GM19395 (cell line): ENCODE data around the gene RCCD1.
"Not testable (repeated sequence)": the region's sequence is repeated elsewhere in the genome, so short reads cannot be mapped to it uniquely, and the experiment has no call there.

Experiments
- ATAC-seq: cut with Tn5 transposase; IDR thresholded peaks from one replicate; pipeline ENCODE4 v1.9.1; 2021; ENCODE audit warnings: mild to moderate bottlenecking, moderate library complexity; ENCODE audit not compliant: unreplicated experiment

RCCD1 gene

DNA sequence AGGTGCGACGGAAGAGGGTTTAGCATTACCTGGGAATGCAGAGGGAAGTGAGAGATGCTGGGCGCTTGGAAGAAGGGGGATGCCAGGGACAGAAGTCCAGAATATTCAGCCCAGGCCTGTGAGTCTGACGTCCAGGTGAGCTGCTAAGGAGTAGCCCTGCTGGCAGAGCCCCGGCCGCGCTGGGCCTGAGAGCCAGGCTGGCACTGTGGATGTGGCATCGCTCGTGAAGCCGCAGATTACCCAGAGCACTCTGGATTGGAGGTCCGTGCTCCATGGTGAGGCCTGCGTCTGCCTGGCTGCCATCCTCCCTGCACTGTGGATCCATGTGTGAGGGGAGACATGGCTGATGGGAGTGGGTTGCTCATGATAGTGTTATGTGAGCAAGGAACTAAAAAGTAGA, 37.1 kb upstream of the RCCD1 start:
- ATAC-seq = no peak

DNA sequence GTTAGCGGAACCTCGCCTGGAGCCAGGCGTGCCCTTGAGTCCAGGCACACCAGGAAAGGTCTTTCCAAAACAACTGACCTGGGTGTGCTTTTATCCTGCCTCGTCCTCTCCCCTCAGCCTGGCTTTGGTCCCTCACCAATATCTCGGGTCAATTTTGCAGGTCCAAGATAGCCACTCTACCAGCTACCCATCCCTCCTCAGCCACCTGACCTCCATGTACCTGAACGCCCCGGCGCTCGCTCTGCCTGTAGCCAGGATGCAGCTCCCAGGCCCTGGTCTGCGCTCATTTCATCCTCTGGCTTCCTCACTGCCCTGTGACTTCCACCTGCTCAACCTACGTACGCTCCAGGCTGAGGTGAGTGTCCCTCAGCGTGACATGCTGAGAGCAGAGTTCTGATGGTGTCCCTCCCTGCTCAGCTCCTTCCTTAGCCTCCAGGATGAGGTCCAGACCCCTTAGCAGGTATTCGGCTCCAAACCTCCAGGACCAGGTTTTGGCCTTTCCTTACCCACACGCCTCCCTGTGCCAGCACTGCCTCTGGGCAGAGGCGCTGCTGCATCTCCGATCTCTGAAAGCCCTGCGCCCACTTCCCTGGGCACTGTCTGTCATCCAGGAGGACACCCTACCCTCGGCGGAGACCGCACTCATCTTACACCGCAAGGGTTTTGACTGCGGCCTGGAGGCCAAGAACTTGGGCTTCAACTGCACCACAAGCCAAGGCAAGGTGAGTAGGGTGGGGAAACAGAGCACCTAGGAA, 36.5 kb upstream of the RCCD1 start:
- ATAC-seq = no peak

DNA sequence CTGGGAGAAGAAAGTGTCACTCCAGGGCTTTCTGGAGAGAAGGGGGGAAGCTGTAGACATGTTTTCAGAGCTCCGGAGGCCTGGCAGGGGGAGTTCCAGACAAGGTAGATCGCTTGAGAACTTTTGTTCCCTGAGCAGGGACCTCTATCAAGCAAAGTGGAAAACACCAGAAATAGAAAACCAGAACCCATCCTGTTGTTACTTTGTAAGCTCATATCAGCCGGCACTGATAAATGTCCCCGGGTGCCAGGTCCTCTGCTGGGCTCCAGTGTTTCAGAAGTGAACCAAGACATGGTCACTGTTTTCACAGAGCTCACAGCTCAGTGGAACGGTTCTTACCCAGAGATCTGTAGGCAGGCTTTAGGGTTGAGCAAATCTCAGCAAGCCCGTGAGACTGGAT, 35.8 kb upstream of the RCCD1 start:
- ATAC-seq = no peak

DNA sequence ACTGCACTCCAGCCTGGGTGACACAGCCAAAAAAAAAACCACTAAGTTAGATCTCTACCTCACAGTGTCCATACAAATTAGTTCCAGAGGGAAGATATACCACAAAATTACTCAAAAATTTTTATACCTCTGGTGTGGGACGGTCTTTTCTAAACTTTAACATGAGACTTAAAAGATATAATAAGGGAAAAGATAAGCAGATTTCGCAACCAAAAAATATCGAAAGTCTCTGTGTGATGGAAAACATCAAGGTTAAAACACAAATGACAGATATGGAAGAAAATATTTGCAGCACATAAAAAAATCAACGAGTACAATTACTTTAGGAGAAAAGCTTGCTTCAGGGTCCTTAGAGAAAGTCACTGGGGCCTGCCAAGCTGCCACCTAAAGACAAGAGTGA, 32.8 kb upstream of the RCCD1 start:
- no peak for ATAC-seq

DNA sequence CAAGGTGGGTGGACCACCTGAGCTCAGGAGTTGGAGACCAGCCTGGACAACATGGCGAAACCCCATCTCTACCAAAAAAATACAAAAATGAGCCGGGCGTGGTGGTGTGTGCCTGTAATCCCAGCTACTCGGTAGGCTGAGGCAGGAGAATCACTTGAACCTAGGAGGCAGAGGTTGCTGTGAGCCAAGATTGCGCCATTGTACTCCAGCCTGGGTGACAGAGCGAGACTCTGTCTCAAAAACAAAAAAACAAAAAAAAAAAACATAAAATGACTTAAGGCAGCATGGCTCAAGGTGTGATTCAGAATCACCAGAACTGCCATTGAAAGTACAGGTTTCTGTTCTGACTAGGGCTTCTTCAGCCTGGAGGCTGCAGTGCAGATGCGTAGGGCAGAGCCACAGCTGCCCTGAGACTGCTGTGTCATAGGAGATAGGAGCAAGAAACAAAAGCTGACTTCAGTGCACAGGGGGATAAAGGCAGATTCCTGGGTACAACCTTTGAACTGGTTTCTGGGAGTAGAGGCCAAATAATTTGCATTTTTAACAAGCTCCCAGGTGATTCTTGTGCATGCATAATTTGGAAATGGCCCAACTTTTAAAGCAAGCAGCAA, 31.9 kb upstream of the RCCD1 start:
- ATAC-seq = peak; percentile 83

DNA sequence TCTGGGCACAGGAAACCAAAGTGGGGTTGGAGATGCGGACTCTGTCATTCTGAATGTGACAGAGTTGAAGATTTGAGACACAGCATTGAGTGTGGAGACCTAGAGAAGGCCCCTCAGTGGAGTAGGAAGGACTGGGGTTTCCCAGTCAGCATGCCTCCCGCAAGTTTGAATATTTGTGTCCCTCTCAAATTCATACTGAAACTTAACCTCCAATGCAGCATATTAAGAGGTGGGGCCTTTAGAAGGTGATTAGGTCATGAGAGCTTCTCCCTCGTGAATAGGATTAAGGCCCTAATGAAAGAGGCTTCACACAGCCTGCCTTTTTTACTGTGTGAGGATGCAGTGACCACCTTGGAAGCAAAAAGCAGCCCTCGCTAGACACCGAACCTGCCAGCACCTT, 30.3 kb upstream of the RCCD1 start:
- peak; percentile 73 for ATAC-seq

DNA sequence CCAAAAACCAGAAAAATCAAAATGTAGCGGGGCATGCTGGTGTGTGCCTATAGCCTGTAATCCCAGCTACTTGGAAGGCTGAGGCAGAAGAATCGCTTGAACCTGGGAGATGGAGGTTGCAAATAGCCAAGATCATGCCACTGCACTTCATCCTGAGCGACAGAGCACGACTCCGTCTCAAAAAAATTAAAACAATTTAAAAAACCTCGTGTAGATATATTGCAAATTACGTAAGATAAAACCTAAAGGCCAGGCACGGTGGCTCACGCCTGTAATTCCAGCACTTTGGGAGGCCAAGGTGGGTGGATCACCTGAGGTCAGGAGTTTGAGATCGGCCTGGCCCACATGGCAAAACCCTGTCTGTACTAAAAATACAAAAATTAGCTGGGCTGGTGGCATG, 27.9 kb upstream of the RCCD1 start:
- not testable (repeated sequence) for ATAC-seq

DNA sequence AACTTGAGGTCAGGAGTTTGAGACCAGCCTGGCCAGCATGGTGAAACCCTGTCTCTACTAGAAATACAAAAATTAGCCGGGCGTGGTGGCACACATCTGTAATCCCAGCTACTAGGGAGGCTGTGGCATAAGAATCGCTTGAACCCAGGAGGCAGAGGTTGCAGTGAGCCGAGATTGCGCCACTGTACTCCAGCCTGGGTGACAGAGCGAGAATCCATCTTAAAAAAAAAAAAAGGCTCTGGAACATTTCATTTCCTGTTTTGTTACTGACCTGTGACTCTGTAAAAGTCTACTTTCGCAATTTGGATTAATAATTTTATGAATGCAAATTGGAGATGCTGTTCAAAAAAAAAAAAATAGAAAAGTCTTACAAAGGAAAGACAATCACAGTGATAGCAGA, 26.6 kb upstream of the RCCD1 start:
- not testable (repeated sequence) for ATAC-seq

DNA sequence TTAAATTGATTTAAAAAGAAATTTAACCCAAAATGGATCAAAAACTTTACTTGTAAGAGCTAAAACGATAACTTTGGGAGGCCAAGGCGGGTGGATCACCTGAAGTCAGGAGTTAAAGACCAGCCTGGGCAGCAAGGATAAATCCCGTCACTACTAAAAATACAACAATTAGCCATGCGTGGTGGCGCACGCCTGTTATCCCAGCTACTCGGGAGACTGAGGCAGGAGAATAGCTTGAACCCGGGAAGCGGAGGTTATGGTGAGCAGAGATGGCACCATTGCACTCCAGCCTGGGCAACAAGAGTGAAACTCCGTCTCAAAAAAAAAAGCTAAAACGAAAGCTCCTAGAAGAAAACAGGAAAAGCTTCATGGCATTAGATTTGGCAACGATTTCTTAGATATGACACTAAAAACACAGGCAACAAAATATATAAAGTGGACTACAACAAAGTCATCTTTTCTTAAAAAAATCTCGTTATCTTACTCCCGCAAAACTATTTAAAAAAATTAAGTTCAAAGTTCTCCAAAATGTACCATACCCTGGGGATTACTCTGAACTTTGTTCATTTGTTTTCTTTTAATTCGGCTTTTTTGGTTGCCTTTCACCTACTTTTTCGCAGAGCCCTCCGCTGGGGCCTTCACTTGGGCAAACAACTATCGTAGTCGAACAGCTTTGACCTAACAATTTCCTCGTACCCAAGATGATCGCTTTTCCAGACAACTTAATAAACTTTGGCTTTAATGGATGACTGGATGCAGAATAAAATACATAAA, 25.3 kb upstream of the RCCD1 start:
- ATAC-seq = no peak

DNA sequence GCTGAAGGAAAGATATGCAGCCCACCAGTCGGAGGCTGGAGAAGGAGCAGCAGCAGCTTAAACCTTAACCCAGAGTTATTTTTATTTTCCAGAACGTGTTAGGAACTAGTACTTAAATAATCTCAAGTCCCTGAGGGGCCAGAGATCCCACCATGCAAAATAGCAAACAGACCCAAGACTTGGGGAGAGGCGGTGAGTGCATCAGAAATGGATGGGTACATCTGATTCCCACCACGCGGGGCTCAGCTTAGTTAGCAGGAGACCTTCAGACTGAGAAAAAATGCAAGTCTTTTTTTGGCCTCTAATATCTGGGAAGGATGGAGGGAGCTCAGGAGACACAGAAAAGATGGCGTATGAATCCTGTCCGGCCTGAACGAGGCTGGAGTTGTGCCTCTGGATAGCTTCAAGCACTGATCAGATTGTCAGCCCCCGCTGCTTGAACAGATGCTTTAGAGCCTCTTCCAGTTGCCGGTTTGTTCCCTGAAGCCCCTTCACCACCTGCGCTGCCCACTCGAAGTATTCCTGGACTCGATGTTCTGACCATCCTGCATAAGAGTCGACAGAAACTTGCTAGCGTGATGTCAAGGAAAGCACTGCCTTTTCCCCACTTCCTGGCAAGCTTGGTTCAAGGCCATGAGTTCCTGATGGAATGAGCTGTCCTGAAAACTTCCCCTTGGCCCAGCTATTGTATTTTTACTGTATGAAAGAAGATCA, 23.7 kb upstream of the RCCD1 start:
- ATAC-seq = no peak

DNA sequence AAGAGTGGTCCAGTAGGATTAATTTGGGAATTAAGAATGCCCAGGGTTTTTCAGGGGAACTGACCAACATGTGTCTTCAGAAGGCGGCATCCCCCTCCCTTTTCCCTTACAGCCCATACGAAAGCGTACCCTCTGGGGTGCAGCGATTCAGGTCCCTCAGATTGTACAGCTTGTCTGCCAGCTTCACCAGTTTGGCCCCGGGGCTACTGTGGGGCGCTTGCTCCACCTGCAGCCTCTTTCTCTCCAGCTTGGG, 23.2 kb upstream of the RCCD1 start:
- ATAC-seq = no peak

DNA sequence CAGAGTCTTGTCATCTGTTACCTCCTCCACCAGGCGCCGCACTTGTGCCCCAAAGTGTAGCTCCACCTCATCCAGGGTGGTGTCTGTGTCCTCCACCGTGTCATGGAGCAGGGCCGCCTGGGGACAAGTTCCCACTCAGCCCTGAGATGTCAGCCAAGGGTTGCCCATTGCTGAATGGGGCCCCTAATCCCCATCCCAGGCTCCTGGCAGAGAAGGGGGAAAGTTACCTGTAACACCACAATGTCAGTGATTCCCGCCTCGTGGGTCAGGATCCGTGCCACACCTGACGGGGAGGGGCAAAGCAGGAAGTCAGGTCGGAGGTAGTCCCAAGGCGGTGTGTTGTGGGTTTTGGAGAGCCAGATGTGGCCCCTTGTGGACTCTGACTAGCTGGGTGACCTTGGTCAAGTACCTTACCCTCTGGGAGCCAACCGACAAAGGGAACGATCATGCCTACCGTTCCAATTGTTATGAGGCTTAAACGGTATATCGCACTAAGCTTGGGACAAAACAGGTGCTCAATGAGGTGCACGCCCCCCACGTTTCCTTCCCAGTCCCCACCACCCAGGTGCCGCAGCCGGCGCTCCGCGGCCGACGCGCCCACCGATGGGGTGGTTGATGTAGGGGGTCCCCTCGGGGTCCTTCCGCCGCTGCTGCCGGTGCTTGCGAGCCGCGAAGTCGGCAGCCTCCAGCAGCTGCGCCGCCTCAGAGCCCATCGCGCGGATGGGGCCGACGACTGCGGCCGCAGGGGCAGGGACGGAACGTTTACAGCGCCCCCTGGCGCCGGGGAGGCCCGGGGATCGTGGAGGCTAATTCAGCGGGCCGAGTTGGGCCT, 22.6 kb upstream of the RCCD1 start, which contains the start of gene HDDC3:
HDDC3 (minus strand) TSS at position 722 of the 832 bp plus-strand sequence; CDS start at position 713, 9 bp downstream.
- peak; percentile 56 for ATAC-seq

DNA sequence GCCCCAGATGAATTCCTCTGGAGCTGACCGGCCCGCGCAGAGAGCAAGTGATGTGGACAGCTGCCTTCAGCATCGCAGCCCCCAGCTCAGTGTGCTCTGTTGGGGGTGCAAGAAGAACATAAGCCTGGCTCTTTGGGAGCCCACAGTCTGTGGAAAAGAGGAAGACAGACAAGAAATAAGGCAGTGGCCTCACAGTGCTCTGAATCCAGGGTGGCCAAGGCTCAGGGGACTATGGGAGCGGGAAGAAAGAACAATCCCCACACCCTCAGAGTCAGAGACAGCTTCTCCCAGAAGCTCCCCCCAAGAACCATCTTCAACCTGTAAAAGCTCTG, 22.1 kb upstream of the RCCD1 start:
- no peak for ATAC-seq

DNA sequence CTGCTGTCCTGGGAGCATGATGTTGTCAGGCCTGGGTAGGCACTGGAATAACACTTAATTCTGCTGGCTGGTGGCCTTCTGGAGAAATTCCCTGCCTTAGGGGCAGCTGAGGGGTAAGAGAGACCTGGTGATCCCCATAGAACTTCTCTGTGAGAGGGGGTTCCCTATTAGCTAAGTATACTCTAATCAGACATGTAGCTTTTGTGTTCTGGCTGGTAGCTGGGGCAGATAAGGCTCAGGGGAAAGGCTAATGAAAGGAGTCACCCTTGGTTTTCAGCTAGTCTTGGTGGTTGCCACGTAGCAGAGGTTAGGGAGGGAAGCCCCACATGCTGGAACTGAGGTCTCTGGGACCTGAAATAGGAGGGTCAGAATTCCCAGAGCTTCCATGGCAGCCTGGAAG, 21.4 kb upstream of the RCCD1 start:
- no peak for ATAC-seq

DNA sequence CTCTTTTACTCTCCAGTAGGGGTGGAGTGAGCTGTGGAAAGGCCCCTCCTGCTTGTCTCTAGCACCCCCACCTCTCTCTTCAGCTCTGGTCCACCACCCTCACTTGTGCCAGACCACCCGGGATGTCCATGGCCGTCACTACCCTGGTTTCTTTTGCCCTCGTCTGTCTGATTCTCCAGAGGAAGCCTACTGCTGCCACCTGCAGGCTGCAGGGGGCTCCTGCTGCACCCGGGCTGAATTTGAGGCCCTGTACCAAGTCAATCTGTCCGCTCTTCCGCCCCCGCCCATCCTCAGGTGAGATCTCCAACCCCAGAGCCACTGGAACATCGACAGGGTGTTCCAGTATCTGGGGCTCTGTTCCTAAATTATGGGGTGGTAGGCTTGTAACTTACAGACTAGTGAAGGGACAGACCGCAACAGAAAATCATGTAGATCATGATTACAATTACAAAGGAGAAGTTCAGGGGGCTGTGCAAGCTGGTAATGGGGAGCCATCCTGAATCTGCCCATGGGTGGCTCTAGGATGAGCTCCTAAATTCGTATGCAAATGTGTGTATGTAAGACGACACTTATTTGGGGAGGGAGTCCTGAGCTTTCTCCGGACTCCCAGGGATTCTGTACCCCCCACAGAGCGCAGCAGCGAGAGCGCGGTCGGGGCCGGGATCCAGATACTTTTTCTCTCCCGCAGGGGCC, 20.3 kb upstream of the RCCD1 start:
- peak; percentile 39 for ATAC-seq

DNA sequence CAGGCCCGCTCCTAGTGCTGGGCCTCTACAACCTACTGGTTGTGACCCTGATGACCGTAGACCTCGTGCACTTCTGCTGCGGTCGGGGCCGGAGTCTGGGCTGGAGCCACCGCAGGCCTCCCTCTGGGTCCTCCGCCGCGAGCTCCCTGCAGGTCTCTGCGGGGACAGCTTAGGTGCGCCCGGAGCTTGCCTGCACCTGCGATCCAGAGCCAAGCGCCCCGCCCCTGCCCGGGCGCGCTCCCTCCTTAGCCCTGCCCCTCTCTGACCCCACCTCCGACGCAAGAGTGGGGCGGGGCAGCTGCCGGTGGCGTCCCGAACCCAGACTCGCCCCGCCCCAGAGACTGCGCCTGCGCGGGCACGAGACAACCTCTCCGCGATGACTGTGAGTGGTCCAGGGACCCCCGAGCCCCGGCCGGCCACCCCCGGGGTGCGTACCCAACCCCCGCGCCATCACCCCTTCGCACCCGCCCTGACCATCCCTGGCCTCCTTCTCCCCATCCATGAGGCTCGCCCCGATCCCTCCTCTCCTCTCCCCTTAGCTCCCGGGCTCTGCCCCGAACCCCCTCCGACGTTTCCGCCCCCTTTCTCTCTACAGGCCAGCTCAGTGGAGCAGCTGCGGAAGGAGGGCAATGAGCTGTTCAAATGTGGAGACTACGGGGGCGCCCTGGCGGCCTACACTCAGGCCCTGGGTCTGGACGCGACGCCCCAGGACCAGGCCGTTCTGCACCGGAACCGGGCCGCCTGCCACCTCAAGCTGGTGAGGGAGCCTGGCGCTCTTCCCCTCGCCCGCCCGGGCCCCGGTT, 19.5 kb upstream of the RCCD1 start, which contains the start of gene UNC45A:
UNC45A (plus strand) TSS at position 337 of the 803 bp plus-strand sequence; CDS start at position 377, 40 bp downstream.
- peak; percentile 65 for ATAC-seq

DNA sequence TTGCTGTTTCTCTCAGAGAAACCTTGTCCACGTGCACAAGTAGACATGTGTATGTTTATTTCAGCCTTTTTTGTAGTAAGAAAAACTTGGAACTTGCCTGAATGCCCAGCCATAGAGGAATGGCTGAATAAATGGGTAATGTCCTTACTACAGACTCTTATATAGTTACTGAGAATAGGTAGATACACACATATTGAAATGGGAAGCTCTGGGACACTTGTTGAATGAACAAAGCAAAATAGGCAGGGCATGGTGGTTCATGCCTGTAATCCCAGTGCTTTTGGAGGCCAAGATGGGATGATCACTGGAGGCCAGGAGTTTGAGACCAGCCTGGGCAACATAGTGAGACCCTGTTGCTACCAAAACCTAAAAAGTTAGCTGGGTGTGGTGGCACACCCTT, 17.9 kb upstream of the RCCD1 start:
- ATAC-seq = no peak

DNA sequence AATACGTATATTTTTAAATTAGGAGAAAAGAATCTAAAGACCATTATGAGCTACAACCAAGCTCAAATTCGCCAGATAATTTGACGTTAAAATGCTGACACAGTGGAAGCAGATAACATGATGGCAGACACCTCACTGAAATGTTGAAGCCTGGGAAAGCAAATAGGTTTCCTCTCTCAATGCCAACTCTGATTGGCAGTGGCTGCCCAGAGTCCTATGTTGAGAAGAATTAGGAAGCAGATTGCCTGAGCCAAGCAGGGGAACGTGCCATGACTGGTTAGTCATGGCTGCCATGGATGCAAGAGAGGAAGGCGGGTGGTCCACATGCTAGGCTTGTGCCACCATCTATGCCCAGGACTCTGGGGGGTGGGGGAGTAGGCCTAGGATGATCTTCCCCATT, 16.4 kb upstream of the RCCD1 start:
- no peak for ATAC-seq

DNA sequence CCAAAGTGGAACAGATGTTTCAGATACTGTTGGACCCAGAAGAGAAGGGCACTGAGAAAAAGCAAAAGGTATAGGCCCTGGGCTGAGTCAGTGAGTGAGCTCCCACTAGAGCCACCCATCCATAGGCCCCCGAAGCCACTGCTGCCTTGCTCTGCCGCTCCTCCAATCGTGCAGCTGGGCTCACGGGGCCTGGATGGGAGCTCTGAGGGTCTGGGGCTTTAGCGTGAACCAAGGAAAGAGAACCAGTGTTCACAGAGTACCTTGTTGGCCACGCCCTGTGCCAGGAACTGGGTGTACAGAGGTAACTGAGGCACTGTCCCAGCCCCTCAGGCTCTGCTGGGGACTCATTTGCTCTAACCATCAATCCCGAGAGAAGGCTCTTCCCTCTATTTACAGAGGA, 14.9 kb upstream of the RCCD1 start:
- no peak for ATAC-seq
